GM23248 (cell line): ENCODE results near the gene EGFR. TPM values are rescaled to one million over a fixed set of nuclear protein-coding genes. Genes with fewer than 3 reads are reported as not detected.

Experiments
- DNase-seq: peaks from one replicate; pipeline ENCODE4 v3.0.0-alpha.2; 2015
- H2AFZ ChIP-seq: fragments of 200-600 bp; sonication (generic); 2 replicates; pipeline ENCODE4 v1.6.1; 2016; ENCODE audit warnings: antibody characterized with exemption
- H3F3A ChIP-seq: fragments of 200-600 bp; sonication (generic); 2 replicates; pipeline ENCODE4 v1.6.1; 2016; ENCODE audit warnings: mild to moderate bottlenecking, antibody characterized with exemption, mixed run types; ENCODE audit not compliant: insufficient read depth
- H3K27ac ChIP-seq: fragments of 200-600 bp; sonication (generic); 2 replicates; pipeline ENCODE4 v1.5.1; 2016; ENCODE audit warnings: mild to moderate bottlenecking
- H3K27me3 ChIP-seq: fragments of 200-600 bp; sonication (generic); replicated peaks from 2 replicates; pipeline ENCODE4 v1.6.1; 2016; ENCODE audit warnings: mild to moderate bottlenecking; ENCODE audit not compliant: insufficient read depth
- H3K36me3 ChIP-seq: fragments of 200-600 bp; sonication (generic); 2 replicates; pipeline ENCODE4 v1.6.1; 2016; ENCODE audit warnings: low read depth, mild to moderate bottlenecking
- H3K4me1 ChIP-seq: fragments of 200-600 bp; sonication (generic); 2 replicates; pipeline ENCODE4 v1.6.1; 2016; ENCODE audit warnings: mild to moderate bottlenecking; ENCODE audit not compliant: insufficient read depth
- H3K4me2 ChIP-seq: fragments of 200-600 bp; sonication (generic); one replicate; pipeline ENCODE4 v1.6.1; 2016; ENCODE audit warnings: mild to moderate bottlenecking; ENCODE audit not compliant: unreplicated experiment
- H3K4me3 ChIP-seq: fragments of 200-600 bp; sonication (generic); 2 replicates; pipeline ENCODE4 v1.5.1; 2016; ENCODE audit warnings: mild to moderate bottlenecking
- H3K79me2 ChIP-seq: fragments of 200-600 bp; sonication (generic); 2 replicates; pipeline ENCODE4 v1.6.1; 2016; ENCODE audit warnings: mild to moderate bottlenecking; ENCODE audit not compliant: insufficient read depth
- H3K9ac ChIP-seq: fragments of 200-600 bp; sonication (generic); 2 replicates; pipeline ENCODE4 v1.6.1; 2016; ENCODE audit warnings: mild to moderate bottlenecking
- H3K9me2 ChIP-seq: fragments of 200-600 bp; sonication (generic); 2 replicates; pipeline ENCODE4 v1.6.1; 2016; ENCODE audit warnings: mixed run types, mild to moderate bottlenecking, moderate library complexity; ENCODE audit not compliant: insufficient read depth
- H3K9me3 ChIP-seq: fragments of 200-600 bp; sonication (generic); one replicate; pipeline ENCODE4 v1.6.1; 2017; ENCODE audit warnings: low read depth
- H4K20me1 ChIP-seq: fragments of 200-600 bp; sonication (generic); 2 replicates; pipeline ENCODE4 v1.6.0; 2016; ENCODE audit not compliant: insufficient read depth
- EZH2 ChIP-seq: fragments of 200-600 bp; sonication (generic); IDR thresholded peaks from 2 replicates; pipeline ENCODE4 v1.6.1; 2018; ENCODE audit warnings: antibody characterized with exemption, mild to moderate bottlenecking; ENCODE audit not compliant: insufficient read depth, poor library complexity, severe bottlenecking
- EZH2phosphoT487 ChIP-seq: fragments of 200-600 bp; sonication (generic); IDR thresholded peaks from 2 replicates; pipeline ENCODE4 v1.6.1; 2018; ENCODE audit warnings: antibody characterized with exemption, moderate library complexity, mild to moderate bottlenecking, low read depth; ENCODE audit not compliant: insufficient read depth
- WGBS, 2 experiments: methylation state at CpG; one replicate each; pipeline ENCODE4 v1.1.6; 2015 to 2017; ENCODE audit warnings: low lambda C conversion rate in 2 of 2, low coverage in 1 of 2; ENCODE audit errors: missing lambda C conversion rate in 2 of 2; 5-methylcytosine and 5-hydroxymethylcytosine counted together
- in situ Hi-C: fragments of 300-500 bp; cut with MboI; formaldehyde crosslinking; loops from 2 replicates; pipeline ENCODE4 v1.15.0; 2020
- polyA plus RNA-seq: library from polyadenylated mRNA; unstranded; fragments of >200 nt; fragmentation: Nextera tagmentation; extraction: Ambion mirVana; gene quantifications from 2 replicates; pipeline ENCODE4 v1.2.1, GENCODE V29; 2016
- total RNA-seq: library from RNA; depleted of rRNA; stranded (reverse); fragments of >200 nt; shearing (Covaris generic); gene quantifications from 2 replicates; pipeline ENCODE4 v1.2.3, GENCODE V29; 2014

Gene EGFR
- total and polyA plus RNA-seq, 2 experiments from 2014 or later, result 48.7 to 53.5 TPM

- peaks cover 4% of the 10 kb centered on the region; the same call in 1 of the 2 replicates for H3K79me2 ChIP-seq
- DNase-seq, result no peak
- H3K27ac ChIP-seq, result no peak overlapping the region
- H3K9me2 ChIP-seq, result no peaks in the 10 kb centered on the region
- peaks cover 17% of the 10 kb centered on the region for H3F3A ChIP-seq
- H3K9me3 ChIP-seq, result no peaks in the 10 kb centered on the region
- H3K9ac ChIP-seq, result no peak overlapping the region
- H3K36me3 ChIP-seq, result peaks cover 59% of the 10 kb centered on the region
- 88 to 89% methylated on average over 24 of the region's 24 CpGs for WGBS, 2 experiments
- no peak overlapping the region for H3K4me3 ChIP-seq
- in situ Hi-C loops, result no loop called here
- peaks cover 17% of the 10 kb centered on the region for H3K4me1 ChIP-seq
- H2AFZ ChIP-seq, result no peak overlapping the region
- no peaks in the 10 kb centered on the region for H4K20me1 ChIP-seq
- no peak overlapping the region for H3K4me2 ChIP-seq
- no peaks in the 10 kb centered on the region for H3K27me3 ChIP-seq
- TF ChIP-seq EZH2phosphoT487 (no peak), EZH2 (no peak)
Observed at GRCh38 chr7:55155351-55156117, 136.7 kb downstream of the EGFR start.

DNA sequence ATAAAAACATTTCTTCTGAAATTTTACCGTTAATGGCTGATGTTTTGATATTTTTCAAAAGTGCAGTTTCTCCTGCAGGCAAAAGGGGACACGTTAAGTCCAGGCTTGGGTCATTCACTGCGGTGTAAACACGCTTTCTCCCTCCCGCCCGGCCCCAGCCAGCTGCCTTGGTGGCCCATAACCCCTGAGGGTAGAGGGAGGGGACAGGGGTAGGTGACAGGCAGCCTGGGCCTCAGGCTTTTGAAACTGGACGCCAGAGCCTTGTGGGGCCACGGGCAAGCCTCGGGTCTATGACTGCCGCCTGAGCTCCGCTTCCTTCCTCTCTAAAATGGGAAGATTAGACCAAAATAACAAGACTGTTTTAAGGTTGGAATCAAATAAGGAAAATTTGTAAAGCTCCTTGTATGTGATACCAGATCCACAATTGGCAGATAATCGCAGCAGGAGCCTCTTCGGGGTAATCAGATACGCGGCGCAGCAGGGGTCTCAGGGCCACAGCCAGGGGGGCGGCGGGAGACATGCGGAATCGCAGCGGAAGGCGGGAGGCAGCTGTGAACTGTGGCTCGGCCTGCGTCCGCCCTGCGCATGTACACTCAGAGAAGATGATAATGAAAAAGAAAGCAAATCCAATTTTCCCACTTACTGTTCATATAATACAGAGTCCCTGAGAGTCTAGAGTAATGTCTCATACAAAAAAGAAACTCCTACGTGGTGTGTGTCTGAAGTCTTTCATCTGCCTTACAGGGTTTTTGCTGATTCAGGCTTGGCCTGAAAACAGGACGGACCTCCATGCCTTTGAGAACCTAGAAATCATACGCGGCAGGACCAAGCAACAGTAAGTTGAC, 138.3 kb downstream of the EGFR start:
- Histone ChIP-seq H3K79me2 (peaks cover 4% of the 10 kb centered on the region; the same call in 1 of the 2 replicates), H4K20me1 (no peaks in the 10 kb centered on the region), H3K9me2 (no peaks in the 10 kb centered on the region), H3K27me3 (no peaks in the 10 kb centered on the region), H3K36me3 (peaks cover 53% of the 10 kb centered on the region), H3K4me2 (no peak overlapping the region), H3K4me1 (peaks cover 20% of the 10 kb centered on the region), H3K9ac (no peak overlapping the region), H3K27ac (no peak overlapping the region), H2AFZ (no peak overlapping the region), H3K4me3 (no peak overlapping the region), H3K9me3 (no peaks in the 10 kb centered on the region), H3F3A (peaks cover 24% of the 10 kb centered on the region; the same call in 1 of the 2 replicates)
- no peak for TF ChIP-seq EZH2
- TF ChIP-seq EZH2phosphoT487, result no peak
- in situ Hi-C loops, result no loop called here
- no peak for DNase-seq
- 94 to 96% methylated on average over 30 of the region's 30 CpGs for WGBS, 2 experiments

GRCh38 chr7:55157764-55158105, 138.9 kb downstream of the EGFR start:
- Histone ChIP-seq H3K27me3 (no peaks in the 10 kb centered on the region), H3K9me2 (no peaks in the 10 kb centered on the region), H3K9ac (no peak overlapping the region), H3K79me2 (peaks cover 4% of the 10 kb centered on the region; the same call in 1 of the 2 replicates), H3K27ac (peak overlapping the region; percentile 14; the same call in 1 of the 2 replicates), H3K4me3 (no peak overlapping the region), H3K4me1 (peaks cover 20% of the 10 kb centered on the region), H3F3A (peaks cover 24% of the 10 kb centered on the region; the same call in 1 of the 2 replicates), H3K9me3 (no peaks in the 10 kb centered on the region), H3K36me3 (peaks cover 51% of the 10 kb centered on the region), H3K4me2 (no peak overlapping the region), H4K20me1 (no peaks in the 10 kb centered on the region), H2AFZ (no peak overlapping the region)
- no peak for DNase-seq
- in situ Hi-C loops, result no loop called here
- TF ChIP-seq EZH2 (no peak), EZH2phosphoT487 (no peak)
- 90 to 92% methylated on average over 8 of the region's 8 CpGs for WGBS, 2 experiments

DNA sequence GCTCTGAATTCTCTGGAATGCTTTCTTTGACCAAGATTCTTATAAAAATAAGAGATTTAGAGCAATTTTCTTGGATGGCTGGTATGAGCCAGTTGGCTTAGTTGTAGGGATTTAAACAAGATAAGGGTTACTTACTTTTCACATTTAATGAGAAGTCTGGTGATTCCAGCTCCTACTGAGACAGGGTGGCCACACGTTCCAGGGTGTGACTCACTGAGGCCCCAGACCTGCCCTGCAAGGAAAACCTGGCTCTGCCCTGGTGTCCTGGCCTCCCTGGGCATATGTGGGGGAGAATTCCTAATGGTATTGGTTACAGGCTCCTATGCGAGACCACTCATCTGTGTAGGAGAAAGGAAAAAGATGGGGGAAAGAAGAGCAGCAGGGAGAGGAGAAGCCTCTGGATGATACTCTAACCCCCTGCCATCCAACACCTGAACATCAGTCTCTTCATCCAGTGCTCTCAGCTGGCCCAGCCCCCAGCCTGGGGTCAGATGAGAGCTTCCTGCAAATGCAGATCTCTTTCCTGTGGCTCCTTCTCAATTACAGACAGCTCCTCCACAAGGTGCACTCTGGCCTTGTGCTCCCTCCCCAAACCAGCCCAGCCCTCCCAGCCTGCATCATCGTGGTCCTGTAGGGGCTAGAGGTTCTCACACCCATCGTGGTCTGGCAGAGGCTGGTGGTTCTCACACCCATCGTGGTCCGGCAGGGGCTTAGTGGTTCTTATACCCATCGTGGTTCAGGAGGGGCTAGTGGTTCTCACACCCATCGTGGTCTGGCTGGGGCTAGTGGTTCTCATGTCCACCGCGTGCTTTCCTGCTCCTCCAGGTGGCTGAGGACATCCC, 139.9 kb downstream of the EGFR start:
- Histone ChIP-seq H4K20me1 (no peaks in the 10 kb centered on the region), H3F3A (peaks cover 24% of the 10 kb centered on the region; the same call in 1 of the 2 replicates), H3K9me2 (no peaks in the 10 kb centered on the region), H2AFZ (no peak overlapping the region), H3K27me3 (no peaks in the 10 kb centered on the region), H3K79me2 (peaks cover 7% of the 10 kb centered on the region; the same call in 1 of the 2 replicates), H3K4me2 (no peak overlapping the region), H3K27ac (peak overlapping the region; percentile 14; the same call in 1 of the 2 replicates), H3K4me3 (no peak overlapping the region), H3K9me3 (no peaks in the 10 kb centered on the region), H3K9ac (no peak overlapping the region), H3K36me3 (peaks cover 52% of the 10 kb centered on the region), H3K4me1 (peaks cover 20% of the 10 kb centered on the region)
- TF ChIP-seq EZH2phosphoT487 (no peak), EZH2 (no peak)
- DNase-seq, result peak; percentile 54
- in situ Hi-C loops, result no loop called here
- WGBS, 2 experiments, result 80 to 83% methylated on average over 10 of the region's 10 CpGs
